ENCODE measurements around the gene MRM1.

MRM1 gene

GRCh38 chr17:36632916-36633771 lies 31.8 kb downstream of the MRM1 start:
- no peak for DNase-seq (ENCODE audit: low read depth)

DNA sequence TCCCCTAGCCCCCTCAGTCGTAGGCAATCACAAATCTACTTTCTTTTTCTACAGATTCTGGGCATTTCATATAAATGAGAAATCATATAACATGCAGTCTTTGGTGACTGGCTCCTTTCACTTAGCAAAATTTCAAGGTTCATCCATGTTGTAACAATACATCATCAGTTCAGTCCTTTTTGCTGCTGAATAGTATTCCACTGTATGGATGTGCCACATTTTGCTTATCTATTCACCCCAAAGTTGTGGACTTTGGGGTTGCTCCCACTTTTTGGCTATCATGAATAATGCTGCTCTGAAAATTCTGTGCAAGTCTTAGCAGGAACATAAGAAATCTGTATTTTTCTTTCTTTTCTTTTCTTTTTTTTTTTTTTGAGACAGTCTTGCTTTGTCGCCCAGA lies 39.0 kb downstream of the MRM1 start:
- no peak for DNase-seq (ENCODE audit: low read depth)

DNA sequence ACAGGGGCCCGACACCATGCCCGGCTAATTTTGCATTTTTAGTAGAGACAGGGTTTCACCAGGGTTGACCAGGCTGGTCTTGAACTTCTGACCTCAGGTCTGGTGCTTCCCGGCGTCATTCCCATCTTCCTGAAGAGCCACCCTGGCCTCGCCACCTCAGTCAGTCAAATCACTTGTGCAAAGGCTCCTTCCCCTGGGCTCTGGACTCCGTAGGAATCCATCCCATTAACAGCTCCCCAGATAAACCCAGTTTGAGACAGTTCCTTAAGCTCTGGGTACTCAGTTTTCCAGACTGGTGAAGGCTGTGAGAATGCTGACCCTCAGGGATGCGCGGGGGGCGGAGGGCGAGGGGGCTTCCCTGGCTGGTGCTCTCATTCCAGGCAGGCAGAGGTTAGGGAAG lies 39.5 kb downstream of the MRM1 start:
- DNase-seq (ENCODE audit: low read depth) = no peak

DNA sequence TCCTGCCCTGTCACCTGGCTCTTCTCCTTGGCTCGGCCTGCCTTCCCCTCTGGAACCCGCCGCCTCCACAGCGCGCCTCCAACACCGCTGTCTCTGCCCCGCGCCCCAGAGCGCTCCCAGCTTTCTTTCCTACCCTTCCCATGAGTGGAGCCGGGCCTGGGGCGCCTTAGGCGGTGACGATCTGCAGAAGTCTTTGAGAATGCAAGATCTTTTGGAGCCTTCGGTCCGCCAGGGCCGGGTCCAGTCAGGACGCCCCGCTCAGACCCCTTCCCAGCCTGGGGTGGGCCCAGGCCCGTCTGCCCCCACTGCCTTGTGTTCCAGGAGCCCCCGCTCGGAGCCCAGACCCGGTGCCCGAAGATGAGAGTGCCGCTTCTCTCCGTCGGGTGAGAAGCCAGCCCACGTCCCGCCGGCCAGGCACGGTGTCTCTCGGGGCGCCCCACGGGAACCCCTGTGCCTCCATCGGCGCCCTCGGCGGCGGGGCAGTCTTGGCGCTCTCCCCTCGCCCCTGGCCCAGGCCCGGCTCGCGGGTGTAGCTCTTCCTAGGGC lies 40.0 kb downstream of the MRM1 start:
- no peak for DNase-seq (ENCODE audit: low read depth)

DNA sequence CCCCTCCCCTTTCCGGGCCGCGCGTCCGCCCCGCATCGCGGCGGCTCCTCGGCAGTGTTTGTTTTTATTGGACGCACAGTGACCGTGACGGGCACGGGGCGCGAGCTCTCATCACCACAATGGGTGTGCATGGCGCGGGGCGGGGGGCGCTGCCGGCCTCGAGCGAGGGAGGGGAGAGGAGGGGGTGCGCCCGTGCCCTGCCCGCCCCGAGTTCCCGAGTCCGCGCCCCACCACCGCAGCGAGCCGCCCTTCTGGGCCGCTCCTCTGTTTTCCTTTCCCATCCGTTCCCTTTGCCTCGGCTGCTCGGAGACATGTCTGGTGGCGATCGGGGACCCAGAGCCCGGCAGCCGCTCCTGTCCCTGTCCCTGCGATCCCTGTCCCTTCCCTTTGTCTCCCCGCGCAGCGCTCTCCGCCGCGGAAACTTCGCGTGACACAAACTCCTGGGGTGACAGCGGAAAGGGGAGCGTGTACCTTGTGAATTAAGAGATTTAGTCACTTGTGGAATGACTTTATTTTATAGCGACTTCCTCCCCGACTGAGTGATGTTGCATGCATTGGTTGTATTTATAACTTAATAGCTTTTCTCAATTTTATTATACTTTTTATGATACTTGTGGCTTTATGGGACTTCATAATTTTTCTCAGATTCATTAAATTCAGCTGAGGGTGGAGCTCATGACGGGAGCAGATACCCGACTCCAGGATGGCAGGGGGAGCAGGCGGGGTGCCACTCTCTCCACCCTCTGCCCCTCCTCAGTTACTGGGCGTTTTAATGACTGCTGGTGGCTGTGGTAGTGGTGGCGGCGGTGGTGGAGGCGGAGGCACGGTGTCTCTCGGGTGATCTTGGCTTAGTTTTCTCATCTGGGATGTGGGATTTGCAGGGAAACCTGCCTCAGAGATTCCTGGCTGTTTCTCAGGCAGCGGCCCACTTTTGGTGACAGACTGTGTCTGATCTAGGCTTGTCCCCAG lies 40.8 kb downstream of the MRM1 start:
- DNase-seq (ENCODE audit: low read depth) = no peak

DNA sequence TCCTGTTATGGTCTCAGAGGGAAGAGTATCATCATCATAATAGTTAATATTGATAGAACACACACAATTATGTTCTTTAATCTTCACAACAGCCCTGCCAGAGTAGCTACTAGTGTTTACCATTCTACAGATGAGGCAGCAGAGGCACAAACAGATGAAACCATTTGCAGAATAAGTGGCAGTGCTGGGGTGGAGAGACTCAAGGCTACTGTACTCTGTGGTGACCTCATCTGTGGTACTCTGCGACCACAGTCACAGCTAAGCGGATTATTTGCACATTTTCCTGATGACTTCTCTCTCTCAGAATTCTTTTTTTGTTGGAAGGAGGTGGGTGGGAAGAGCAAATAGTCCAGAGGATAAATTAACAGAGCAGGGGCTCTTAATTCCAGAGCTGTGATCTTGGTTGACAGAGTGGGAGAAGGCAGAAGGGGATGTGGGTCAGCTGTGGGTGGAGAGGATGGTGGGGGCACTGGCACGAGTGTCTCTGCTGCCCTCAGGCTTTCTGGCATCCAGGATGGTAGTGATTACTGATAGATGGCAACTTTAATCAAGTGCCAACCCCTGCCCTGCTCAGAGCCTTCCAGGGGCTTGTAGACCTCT lies 41.8 kb downstream of the MRM1 start:
- DNase-seq (ENCODE audit: low read depth) = no peak

DNA sequence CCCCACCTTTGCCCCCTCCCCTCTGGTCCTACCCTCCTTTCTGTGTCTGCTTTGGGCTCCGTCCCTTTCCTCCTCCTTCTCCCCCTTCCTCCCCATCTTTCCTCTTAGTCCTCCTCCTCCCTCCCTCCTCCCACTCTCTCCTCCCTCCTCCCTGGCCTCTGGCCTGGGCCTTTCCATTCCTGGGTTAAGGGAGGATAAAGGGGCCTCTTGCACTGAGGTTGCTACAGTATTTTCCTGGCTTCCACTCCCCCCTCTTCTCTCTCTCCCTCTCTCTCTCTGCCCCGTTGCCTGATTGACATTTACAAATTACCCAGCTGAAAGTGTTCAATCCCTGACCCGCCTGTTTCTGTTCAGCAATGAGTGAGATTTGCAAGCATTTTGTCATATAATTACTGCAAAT lies 44.0 kb downstream of the MRM1 start:
- no peak for DNase-seq (ENCODE audit: low read depth)

GRCh38 chr17:36647636-36648035 lies 46.3 kb downstream of the MRM1 start:
- no peak for DNase-seq (ENCODE audit: low read depth)

DNA sequence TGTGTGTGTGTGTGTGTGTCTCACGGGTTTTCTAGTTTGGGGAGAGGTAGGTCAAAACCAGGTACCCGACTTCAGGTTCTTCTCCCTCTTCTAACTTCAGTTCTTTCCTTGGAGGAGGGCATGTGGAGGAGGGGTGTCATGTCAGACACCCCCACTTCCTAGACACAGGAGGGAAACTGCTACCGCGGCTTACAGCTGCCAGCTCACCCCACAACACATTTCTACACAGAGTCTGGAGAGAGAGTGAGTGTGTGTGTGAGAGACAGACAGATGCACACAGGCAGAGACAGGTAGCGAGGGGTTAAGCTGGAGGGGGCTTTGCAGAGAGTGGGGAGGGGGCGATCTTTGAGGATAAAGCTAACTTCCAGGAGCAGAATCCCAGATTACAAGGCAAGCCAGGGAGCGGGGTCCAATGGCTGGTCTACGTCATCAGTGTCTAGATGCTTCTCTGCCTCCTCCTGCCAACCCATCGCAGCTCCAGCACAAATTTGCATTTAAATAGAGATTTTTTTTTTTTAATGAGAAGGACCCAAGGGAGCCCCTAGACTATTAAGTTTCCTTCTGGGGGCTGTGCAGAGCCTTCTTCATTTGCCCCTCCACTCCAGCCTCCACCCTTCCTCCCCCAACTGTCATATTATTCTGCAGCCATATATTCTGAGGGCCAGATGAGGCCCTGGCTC lies 48.9 kb downstream of the MRM1 start:
- DNase-seq (ENCODE audit: low read depth) = no peak

- no peak for DNase-seq (ENCODE audit: low read depth)
These were observed 52.0 kb downstream of the MRM1 start for GRCh38 chr17:36653374-36653773.

GRCh38 chr17:36653856-36654255 lies 52.5 kb downstream of the MRM1 start:
- DNase-seq (ENCODE audit: low read depth) = no peak

GRCh38 chr17:36655726-36656125 lies 54.3 kb downstream of the MRM1 start:
- DNase-seq (ENCODE audit: low read depth) = no peak

DNA sequence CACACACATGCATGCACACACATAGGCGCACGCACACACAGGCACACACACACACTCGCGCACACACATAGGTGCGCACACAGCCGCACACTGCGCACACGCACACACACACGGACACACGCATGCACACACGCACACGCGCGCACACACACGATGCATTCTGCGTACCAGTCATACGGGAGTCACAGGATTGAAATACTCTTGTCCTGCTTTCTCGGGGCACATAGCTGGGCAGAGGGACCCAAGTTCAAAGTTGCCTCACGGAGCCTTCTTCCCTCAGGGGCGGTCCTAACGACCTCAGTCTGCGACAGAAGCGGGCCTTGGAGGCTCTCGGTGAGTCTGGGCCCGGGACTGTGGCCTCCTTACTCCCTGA lies 56.0 kb downstream of the MRM1 start:
- DNase-seq (ENCODE audit: low read depth) = no peak

- no peak for DNase-seq (ENCODE audit: low read depth)
These were observed 56.5 kb downstream of the MRM1 start for GRCh38 chr17:36657763-36658490.
